HG02840 (cell line): ENCODE measurements around the gene BCR.

Experiments
- ATAC-seq: cut with Tn5 transposase; IDR thresholded peaks from one replicate; pipeline ENCODE4 v1.9.1; 2021; ENCODE audit warnings: mild to moderate bottlenecking, moderate library complexity, moderate number of reproducible peaks; ENCODE audit not compliant: unreplicated experiment, low FRiP score

The BCR gene

GRCh38 chr22:23225724-23226496, 45.6 kb downstream of the BCR start:
- no peak for ATAC-seq

GRCh38 chr22:23226497-23226850, 46.2 kb downstream of the BCR start:
- no peak for ATAC-seq

- ATAC-seq = no peak
These were observed 47.1 kb downstream of the BCR start for GRCh38 chr22:23227380-23227779.

- ATAC-seq = no peak
These were observed 48.2 kb downstream of the BCR start for GRCh38 chr22:23228503-23228902.

GRCh38 chr22:23229646-23230045, 49.3 kb downstream of the BCR start:
- no peak for ATAC-seq

- no peak for ATAC-seq
These were observed 50.2 kb downstream of the BCR start for GRCh38 chr22:23230348-23231068.

GRCh38 chr22:23231471-23232093, 51.3 kb downstream of the BCR start:
- no peak for ATAC-seq

- no peak for ATAC-seq
These were observed 52.0 kb downstream of the BCR start for GRCh38 chr22:23232094-23232905.

GRCh38 chr22:23233084-23233531, 52.8 kb downstream of the BCR start:
- no peak for ATAC-seq

GRCh38 chr22:23233752-23234408, 53.6 kb downstream of the BCR start:
- no peak for ATAC-seq

- no peak for ATAC-seq
These were observed 54.3 kb downstream of the BCR start for GRCh38 chr22:23234409-23235161.

GRCh38 chr22:23235425-23235824, 55.1 kb downstream of the BCR start:
- no peak for ATAC-seq

- no peak for ATAC-seq
These were observed 55.7 kb downstream of the BCR start for GRCh38 chr22:23236026-23236425.

- ATAC-seq = no peak
These were observed 56.3 kb downstream of the BCR start for GRCh38 chr22:23236440-23237184.

GRCh38 chr22:23237201-23237798, 57.0 kb downstream of the BCR start:
- no peak for ATAC-seq

GRCh38 chr22:23237841-23238240, 57.5 kb downstream of the BCR start:
- ATAC-seq = no peak

- no peak for ATAC-seq
These were observed 58.4 kb downstream of the BCR start for GRCh38 chr22:23238707-23239106.

GRCh38 chr22:23239429-23239828, 59.1 kb downstream of the BCR start:
- ATAC-seq = no peak
